Lower lobe of right lung (tissue), 2 donors: Measurements from ENCODE around the gene ATP1A4. TPM values are rescaled to one million over a fixed set of nuclear protein-coding genes. Genes with fewer than 3 reads are reported as not detected.

Experiments used
- ATAC-seq, 2 donors: fragments of 200-7000 bp; cut with Tn5 transposase; one replicate each; pipeline ENCODE4 v1.9.1; 2020 to 2022; ENCODE audit warnings: mild to moderate bottlenecking in 2 of 2, moderate library complexity in 2 of 2
- DNase-seq: peaks from one replicate; pipeline ENCODE4 v3.0.0-alpha.2; 2020
- H3K27ac ChIP-seq: fragments of 200-600 bp; one replicate; pipeline ENCODE4 v1.8.0; 2022
- H3K27me3 ChIP-seq: fragments of 200-600 bp; one replicate; pipeline ENCODE4 v1.8.0; 2022; ENCODE audit warnings: low read depth
- H3K36me3 ChIP-seq: fragments of 200-600 bp; one replicate; pipeline ENCODE4 v1.8.0; 2022; ENCODE audit warnings: mild to moderate bottlenecking
- H3K4me1 ChIP-seq: fragments of 200-600 bp; one replicate; pipeline ENCODE4 v1.8.0; 2022
- H3K4me3 ChIP-seq: fragments of 200-600 bp; one replicate; pipeline ENCODE4 v1.8.0; 2022; ENCODE audit warnings: mild to moderate bottlenecking
- H3K9me3 ChIP-seq: fragments of 200-600 bp; one replicate; pipeline ENCODE4 v1.8.0; 2022
- CTCF ChIP-seq: fragments of 200-600 bp; IDR thresholded peaks from one replicate; pipeline ENCODE4 v1.8.0; 2022; ENCODE audit warnings: antibody characterized with exemption, mild to moderate bottlenecking
- intact Hi-C: fragments of 100-400 bp; cut with DNase I; formaldehyde crosslinking; loops from one replicate; pipeline ENCODE4 v1.11.0; 2022
- total RNA-seq: library from RNA; stranded (reverse); fragmentation: NEBNext Ultra II Directional; extraction: Animal tissue kit (Norgen Biotek cat#: 25700); gene quantifications from one replicate; pipeline ENCODE4 v1.2.1, GENCODE V29; 2021
- donor health status: DM: no; HTN: yes; CAD: no; lungs with severe emphysema.

The ATP1A4 gene
- total RNA-seq, 1 donor from 2014 or later: 1.1 TPM

GRCh38 chr1:160193091-160193819 is 41.9 kb downstream of the ATP1A4 start:
- peak; percentile 94 for TF ChIP-seq CTCF
- Histone ChIP-seq H3K4me1 (peaks cover 9% of the 10 kb centered on the region), H3K4me3 (no peak overlapping the region), H3K27me3 (no peaks in the 10 kb centered on the region), H3K9me3 (no peaks in the 10 kb centered on the region), H3K36me3 (no peaks in the 10 kb centered on the region), H3K27ac (no peak overlapping the region)
- DNase-seq (peak; percentile 85), ATAC-seq (peak; percentile 94)
- intact Hi-C loops: no loop called here

- Histone ChIP-seq H3K9me3 (no peaks in the 10 kb centered on the region), H3K4me1 (peaks cover 9% of the 10 kb centered on the region), H3K27ac (no peak overlapping the region), H3K4me3 (no peak overlapping the region), H3K36me3 (no peaks in the 10 kb centered on the region), H3K27me3 (no peaks in the 10 kb centered on the region)
- ATAC-seq (peak in 1 of 2 donors; percentile 7), DNase-seq (no peak)
- intact Hi-C loops: no loop called here
- TF ChIP-seq CTCF: no peak
Measured at GRCh38 chr1:160193832-160194736, 42.7 kb downstream of the ATP1A4 start.

GRCh38 chr1:160194737-160195059 is 43.3 kb downstream of the ATP1A4 start:
- Histone ChIP-seq H3K27ac (no peak overlapping the region), H3K36me3 (no peaks in the 10 kb centered on the region), H3K9me3 (no peaks in the 10 kb centered on the region), H3K4me1 (peaks cover 9% of the 10 kb centered on the region), H3K27me3 (no peaks in the 10 kb centered on the region), H3K4me3 (no peak overlapping the region)
- no peak for DNase-seq
- intact Hi-C loops: no loop called here
- ATAC-seq: no peak
- no peak for TF ChIP-seq CTCF

- intact Hi-C loops: no loop called here
- Histone ChIP-seq H3K4me3 (no peak overlapping the region), H3K36me3 (no peaks in the 10 kb centered on the region), H3K4me1 (peaks cover 9% of the 10 kb centered on the region), H3K27me3 (no peaks in the 10 kb centered on the region), H3K9me3 (no peaks in the 10 kb centered on the region), H3K27ac (no peak overlapping the region)
- DNase-seq (no peak), ATAC-seq (no peak)
- no peak for TF ChIP-seq CTCF
Measured at GRCh38 chr1:160196143-160196542, 44.7 kb downstream of the ATP1A4 start.

- Histone ChIP-seq H3K27ac (no peak overlapping the region), H3K4me1 (peaks cover 9% of the 10 kb centered on the region), H3K4me3 (no peak overlapping the region), H3K9me3 (no peaks in the 10 kb centered on the region), H3K36me3 (no peaks in the 10 kb centered on the region), H3K27me3 (no peaks in the 10 kb centered on the region)
- ATAC-seq (no peak), DNase-seq (no peak)
- intact Hi-C loops: no loop called here
- TF ChIP-seq CTCF: no peak
Measured at GRCh38 chr1:160197231-160197630, 45.8 kb downstream of the ATP1A4 start.
